ENCODE results near the gene NR1I2.

DNA sequence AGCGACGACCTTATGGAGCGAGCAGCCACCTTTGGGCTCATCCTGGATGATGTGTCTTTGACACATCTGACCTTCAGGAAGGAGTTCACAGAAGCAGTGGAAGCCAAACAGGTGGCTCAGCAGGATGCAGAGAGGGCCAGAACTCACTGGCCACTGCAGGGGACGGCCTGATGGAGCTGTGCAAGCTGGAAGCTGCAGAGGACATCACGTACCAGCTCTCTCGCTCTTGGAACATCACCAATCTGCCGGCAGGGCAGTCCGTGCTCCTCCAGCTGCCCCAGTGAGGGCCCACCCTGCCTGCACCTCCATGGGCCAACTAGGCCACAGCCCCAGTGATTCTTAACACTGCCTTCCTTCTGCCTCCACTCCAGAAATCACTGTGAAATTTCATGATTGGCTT is 10.4 kb downstream of the NR1I2 start:
- TF ChIP-seq EZH2 (IDR thresholded peaks at IDR 0.05) = no peak
- TF ChIP-seq, protein P1, sequence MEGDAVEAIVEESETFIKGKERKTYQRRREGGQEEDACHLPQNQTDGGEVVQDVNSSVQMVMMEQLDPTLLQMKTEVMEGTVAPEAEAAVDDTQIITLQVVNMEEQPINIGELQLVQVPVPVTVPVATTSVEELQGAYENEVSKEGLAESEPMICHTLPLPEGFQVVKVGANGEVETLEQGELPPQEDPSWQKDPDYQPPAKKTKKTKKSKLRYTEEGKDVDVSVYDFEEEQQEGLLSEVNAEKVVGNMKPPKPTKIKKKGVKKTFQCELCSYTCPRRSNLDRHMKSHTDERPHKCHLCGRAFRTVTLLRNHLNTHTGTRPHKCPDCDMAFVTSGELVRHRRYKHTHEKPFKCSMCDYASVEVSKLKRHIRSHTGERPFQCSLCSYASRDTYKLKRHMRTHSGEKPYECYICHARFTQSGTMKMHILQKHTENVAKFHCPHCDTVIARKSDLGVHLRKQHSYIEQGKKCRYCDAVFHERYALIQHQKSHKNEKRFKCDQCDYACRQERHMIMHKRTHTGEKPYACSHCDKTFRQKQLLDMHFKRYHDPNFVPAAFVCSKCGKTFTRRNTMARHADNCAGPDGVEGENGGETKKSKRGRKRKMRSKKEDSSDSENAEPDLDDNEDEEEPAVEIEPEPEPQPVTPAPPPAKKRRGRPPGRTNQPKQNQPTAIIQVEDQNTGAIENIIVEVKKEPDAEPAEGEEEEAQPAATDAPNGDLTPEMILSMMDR (IDR thresholded peaks at IDR 0.05) = no peak
